H9 (cell line): ENCODE results near the gene DOCK9. TPM values are rescaled to one million over a fixed set of nuclear protein-coding genes. Genes with fewer than 3 reads are reported as not detected.

ENCODE experiments used
- DNase-seq: peaks from one replicate; pipeline ENCODE4 v3.0.0-alpha.2; 2017
- H2AFZ ChIP-seq: one replicate; pipeline ENCODE4 v1.6.1; 2013; ENCODE audit warnings: mild to moderate bottlenecking, low read length, control low read depth, moderate library complexity
- H2AK5ac ChIP-seq: 2 replicates; pipeline ENCODE4 v1.6.1; 2013; ENCODE audit warnings: low read length, control low read depth, mixed read lengths; ENCODE audit not compliant: insufficient read length
- H2BK120ac ChIP-seq: one replicate; pipeline ENCODE4 v1.6.1; 2013; ENCODE audit warnings: low read depth, mild to moderate bottlenecking, low read length, control low read depth, inconsistent platforms; ENCODE audit not compliant: poor library complexity, severe bottlenecking
- H2BK12ac ChIP-seq: 2 replicates; pipeline ENCODE4 v1.6.1; 2013; ENCODE audit warnings: low read length, control low read depth, mixed read lengths, low read depth; ENCODE audit not compliant: insufficient read length
- H2BK15ac ChIP-seq: 2 replicates; pipeline ENCODE4 v1.6.1; 2013; ENCODE audit warnings: low read depth, low read length, control low read depth
- H2BK20ac ChIP-seq: one replicate; pipeline ENCODE4 v1.6.1; 2013; ENCODE audit warnings: low read depth, mild to moderate bottlenecking, low read length, control low read depth, inconsistent platforms; ENCODE audit not compliant: poor library complexity, severe bottlenecking
- H2BK5ac ChIP-seq: 2 replicates; pipeline ENCODE4 v1.6.1; 2013; ENCODE audit warnings: low read length, control low read depth, mixed read lengths; ENCODE audit not compliant: insufficient read length
- H3K14ac ChIP-seq: 2 replicates; pipeline ENCODE4 v1.6.1; 2013; ENCODE audit warnings: low read length, control low read depth; ENCODE audit not compliant: insufficient read depth
- H3K18ac ChIP-seq: 2 replicates; pipeline ENCODE4 v1.6.1; 2013; ENCODE audit warnings: low read depth, mild to moderate bottlenecking, mixed read lengths, low read length, control low read depth; ENCODE audit not compliant: insufficient read length
- H3K23ac ChIP-seq: 2 replicates; pipeline ENCODE4 v1.6.1; 2013; ENCODE audit warnings: low read length, control low read depth, mixed read lengths, low read depth; ENCODE audit not compliant: insufficient read length
- H3K23me2 ChIP-seq: 2 replicates; pipeline ENCODE4 v1.6.1; 2013; ENCODE audit warnings: low read depth, mild to moderate bottlenecking, mixed read lengths, low read length, control low read depth; ENCODE audit not compliant: insufficient read length, poor library complexity, severe bottlenecking
- H3K27ac ChIP-seq: 2 replicates; pipeline ENCODE4 v1.5.1; 2013; ENCODE audit warnings: low read length, control low read depth, mixed read lengths, low read depth; ENCODE audit not compliant: insufficient read length
- H3K27me3 ChIP-seq: 2 replicates; pipeline ENCODE4 v1.6.1; 2013; ENCODE audit warnings: low read length, control low read depth, inconsistent platforms; ENCODE audit not compliant: insufficient read depth
- H3K4ac ChIP-seq: 2 replicates; pipeline ENCODE4 v1.6.1; 2013; ENCODE audit warnings: low read depth, mild to moderate bottlenecking, control low read depth, inconsistent platforms, low read length, moderate library complexity
- H3K4me1 ChIP-seq: 2 replicates; pipeline ENCODE4 v1.6.1; 2013; ENCODE audit warnings: low read length, control low read depth, inconsistent platforms; ENCODE audit not compliant: insufficient read depth
- H3K4me2 ChIP-seq: 2 replicates; pipeline ENCODE4 v1.6.1; 2013; ENCODE audit warnings: low read length, control low read depth, mixed read lengths; ENCODE audit not compliant: insufficient read length, insufficient read depth
- H3K56ac ChIP-seq: 2 replicates; pipeline ENCODE4 v1.6.1; 2013; ENCODE audit warnings: low read depth, mild to moderate bottlenecking, mixed read lengths, low read length, control low read depth; ENCODE audit not compliant: insufficient read length
- H3K79me1 ChIP-seq: 2 replicates; pipeline ENCODE4 v1.6.1; 2013; ENCODE audit warnings: low read depth, mild to moderate bottlenecking, moderate library complexity, low read length, control low read depth, inconsistent platforms; ENCODE audit not compliant: insufficient read depth, poor library complexity, severe bottlenecking
- H3K79me2 ChIP-seq: 2 replicates; pipeline ENCODE4 v1.6.1; 2013; ENCODE audit warnings: low read length, control low read depth, inconsistent platforms; ENCODE audit not compliant: insufficient read depth
- H3K9ac ChIP-seq: 2 replicates; pipeline ENCODE4 v1.6.1; 2013; ENCODE audit warnings: low read length, control low read depth, mixed read lengths; ENCODE audit not compliant: insufficient read length; ENCODE audit errors: extremely low read depth
- H3K9me3 ChIP-seq: one replicate; pipeline ENCODE4 v1.6.1; 2013; ENCODE audit warnings: low read depth, low read length, inconsistent platforms; ENCODE audit not compliant: control insufficient read depth
- H3T11ph ChIP-seq: one replicate; pipeline ENCODE4 v1.6.1; 2013; ENCODE audit warnings: mild to moderate bottlenecking, low read length, control low read depth, inconsistent platforms
- H4K20me1 ChIP-seq: one replicate; pipeline ENCODE4 v1.6.1; 2013; ENCODE audit not compliant: control insufficient read depth, insufficient read length, insufficient read depth
- H4K5ac ChIP-seq: 2 replicates; pipeline ENCODE4 v1.6.1; 2013; ENCODE audit warnings: low read depth, mild to moderate bottlenecking, mixed read lengths, low read length, control low read depth; ENCODE audit not compliant: insufficient read length
- H4K8ac ChIP-seq: replicated peaks from 2 replicates; pipeline ENCODE4 v1.6.1; 2013; ENCODE audit warnings: low read length, control low read depth, mixed read lengths, low read depth; ENCODE audit not compliant: insufficient read length
- H4K91ac ChIP-seq: 2 replicates; pipeline ENCODE4 v1.6.1; 2013; ENCODE audit warnings: low read depth, mild to moderate bottlenecking, moderate library complexity, mixed read lengths, low read length, control low read depth; ENCODE audit not compliant: insufficient read length
- H3K27ac Mint-ChIP-seq, 3 experiments: 2 replicates in 2 of 3; 3 replicates in 1 of 3; pipeline ENCODE4 v1.8.0; 2020 to 2021; ENCODE audit warnings: mixed read lengths in 3 of 3, mild to moderate bottlenecking in 1 of 3, moderate library complexity in 1 of 3
- H3K27me3 Mint-ChIP-seq: 2 replicates; pipeline ENCODE4 v1.8.0; 2021; ENCODE audit warnings: low read depth, mild to moderate bottlenecking, moderate library complexity, mixed read lengths
- H3K36me3 Mint-ChIP-seq, 3 experiments: 2 replicates in 2 of 3; 3 replicates in 1 of 3; pipeline ENCODE4 v1.8.0; 2020 to 2021; ENCODE audit warnings: low read depth in 3 of 3, mixed read lengths in 3 of 3; ENCODE audit not compliant: insufficient read depth in 1 of 3
- H3K4me1 Mint-ChIP-seq, 2 experiments: 2 replicates each; pipeline ENCODE4 v1.8.0; 2020; ENCODE audit warnings: mixed read lengths in 2 of 2
- H3K4me3 Mint-ChIP-seq, 2 experiments: 2 replicates in 1 of 2; 3 replicates in 1 of 2; pipeline ENCODE4 v1.8.0; 2020 to 2021; ENCODE audit warnings: mild to moderate bottlenecking in 2 of 2, mixed read lengths in 2 of 2, moderate library complexity in 1 of 2
- H3K9me3 Mint-ChIP-seq, 2 experiments: 2 replicates in 1 of 2; 3 replicates in 1 of 2; pipeline ENCODE4 v1.8.0; 2020; ENCODE audit warnings: mild to moderate bottlenecking in 2 of 2, mixed read lengths in 2 of 2, moderate library complexity in 1 of 2
- WGBS: extraction: QIAGEN DNeasy Blood & Tissue Kit; methylation state at CpG from one replicate; pipeline ENCODE4 v1.1.7; 2013; ENCODE audit warnings: missing lambda C conversion rate, low lambda C conversion rate, mixed read lengths; ENCODE audit not compliant: insufficient read length; ENCODE audit errors: extremely low coverage; 5-methylcytosine and 5-hydroxymethylcytosine counted together
- total RNA-seq: library from RNA; stranded (reverse); gene quantifications from 2 replicates; pipeline ENCODE4 v1.2.1, GENCODE V29; 2021
- TF ChIP-seq, protein P1 (sequence below): fragments of 200-600 bp; sonication (generic); conservative IDR thresholded peaks from 3 replicates; pipeline ENCODE4 v1.8.0; 2021; ENCODE audit warnings: antibody characterized with exemption, mild to moderate bottlenecking

DOCK9 gene
- total RNA-seq, 1 experiment from 2014 or later: 23.0 TPM

DNA sequence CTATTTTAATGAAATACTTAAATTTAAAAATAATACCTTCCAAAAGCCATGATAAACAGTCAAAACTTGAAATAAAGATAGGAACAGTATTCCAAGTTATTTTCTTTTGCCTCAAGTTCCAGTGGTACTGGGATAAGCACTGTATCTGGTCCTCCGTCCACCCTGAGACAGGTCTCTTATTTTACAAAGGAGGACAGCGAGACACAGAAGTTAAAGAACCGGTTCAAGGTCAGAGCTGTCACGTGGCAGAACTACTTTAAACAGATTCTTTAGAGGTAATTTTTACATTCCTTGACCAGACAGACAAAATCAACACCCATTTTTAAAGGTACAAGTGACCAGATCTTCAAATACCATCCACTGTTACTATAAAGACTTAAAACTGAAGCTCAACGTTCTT lies 10.4 kb upstream of the DOCK9 start:
- H2BK12ac ChIP-seq: no peak overlapping the region
- no peak overlapping the region for H3K27ac Mint-ChIP-seq

More for the DNA sequence above, 10.4 kb upstream of the DOCK9 start:
- Histone ChIP-seq H3K4me2 (no peak overlapping the region), H3K9ac (no peak overlapping the region), H3K79me1 (no peaks in the 10 kb centered on the region), H3K27ac (no peak overlapping the region), H3K23ac (no peak overlapping the region), H4K8ac (no peak overlapping the region), H2BK120ac (no peak overlapping the region), H4K91ac (no peak overlapping the region), H3K4ac (no peak overlapping the region), H2AK5ac (no peak overlapping the region), H2AFZ (no peak overlapping the region), H4K20me1 (no peaks in the 10 kb centered on the region), H2BK20ac (no peak overlapping the region), H4K5ac (no peak overlapping the region), H3K14ac (no peak overlapping the region), H3T11ph (no peak overlapping the region), H3K4me1 (peaks cover 6% of the 10 kb centered on the region; the same call in 1 of the 2 replicates), H3K9me3 (no peaks in the 10 kb centered on the region), H2BK15ac (no peak overlapping the region), H3K27me3 (no peaks in the 10 kb centered on the region), H3K23me2 (no peaks in the 10 kb centered on the region), H3K79me2 (no peaks in the 10 kb centered on the region), H3K18ac (no peak overlapping the region), H2BK5ac (no peak overlapping the region), H3K56ac (no peak overlapping the region)
- Mint-ChIP-seq H3K36me3 (no peaks in the 10 kb centered on the region), H3K4me1 (peaks cover 25 to 28% of the 10 kb centered on the region in 2 experiments), H3K27me3 (no peaks in the 10 kb centered on the region), H3K9me3 (no peaks in the 10 kb centered on the region), H3K4me3 (no peak overlapping the region)
- DNase-seq: no peak
- TF ChIP-seq, protein P1, sequence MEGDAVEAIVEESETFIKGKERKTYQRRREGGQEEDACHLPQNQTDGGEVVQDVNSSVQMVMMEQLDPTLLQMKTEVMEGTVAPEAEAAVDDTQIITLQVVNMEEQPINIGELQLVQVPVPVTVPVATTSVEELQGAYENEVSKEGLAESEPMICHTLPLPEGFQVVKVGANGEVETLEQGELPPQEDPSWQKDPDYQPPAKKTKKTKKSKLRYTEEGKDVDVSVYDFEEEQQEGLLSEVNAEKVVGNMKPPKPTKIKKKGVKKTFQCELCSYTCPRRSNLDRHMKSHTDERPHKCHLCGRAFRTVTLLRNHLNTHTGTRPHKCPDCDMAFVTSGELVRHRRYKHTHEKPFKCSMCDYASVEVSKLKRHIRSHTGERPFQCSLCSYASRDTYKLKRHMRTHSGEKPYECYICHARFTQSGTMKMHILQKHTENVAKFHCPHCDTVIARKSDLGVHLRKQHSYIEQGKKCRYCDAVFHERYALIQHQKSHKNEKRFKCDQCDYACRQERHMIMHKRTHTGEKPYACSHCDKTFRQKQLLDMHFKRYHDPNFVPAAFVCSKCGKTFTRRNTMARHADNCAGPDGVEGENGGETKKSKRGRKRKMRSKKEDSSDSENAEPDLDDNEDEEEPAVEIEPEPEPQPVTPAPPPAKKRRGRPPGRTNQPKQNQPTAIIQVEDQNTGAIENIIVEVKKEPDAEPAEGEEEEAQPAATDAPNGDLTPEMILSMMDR: no peak
- WGBS: no CpG with 5 or more reads among the region's 5 CpGs
